Endothelial cell of umbilical vein (primary cell): Measurements from ENCODE around the gene SGCG. TPM values are rescaled to one million over a fixed set of nuclear protein-coding genes. Genes with fewer than 3 reads are reported as not detected.

Experiments
- BruUV-seq: library from RNA; stranded (reverse); fragments of 400-500 nt; replicated peaks from 2 replicates; lab custom pipeline; 2021; lab: Mats Ljungman, UMichigan
- CTCF ChIA-PET: fragments of 300-600, 350-600 bp; sonication (Branson Sonifier 250); formaldehyde crosslinking; loops from one replicate; lab custom pipeline; 2021; ENCODE audit warnings: antibody characterized with exemption, inconsistent platforms; lab: Charles Lee
- POLR2A ChIA-PET: fragments of 300-600, 350-600 bp; sonication (Branson Sonifier 250); formaldehyde crosslinking; loops from one replicate; lab custom pipeline; 2021; ENCODE audit warnings: antibody characterized with exemption, inconsistent platforms; lab: Charles Lee
- DNase-seq: peaks from one replicate; pipeline ENCODE4 v3.0.0-alpha.2; 2011; ENCODE audit warnings: low read depth, low spot score
- FAIRE-seq: peaks from 2 replicates; lab custom pipeline; 2011; peaks lifted over from hg19 to GRCh38; lab: Jason Lieb, UNC
- H2AFZ ChIP-seq: 2 replicates; pipeline ENCODE4 v1.6.0; 2012; ENCODE audit warnings: low read depth, low read length, control low read depth, inconsistent platforms
- H3K27ac ChIP-seq: 2 replicates; pipeline ENCODE4 v1.5.1; 2011; ENCODE audit warnings: low read depth, mild to moderate bottlenecking, control low read depth, low read length, moderate library complexity; ENCODE audit not compliant: insufficient read depth
- H3K27me3 ChIP-seq, 2 experiments: 2 replicates each; pipeline versions ENCODE4 v1.6.0 to v1.6.1; 2011; ENCODE audit warnings: low read length in 2 of 2, mixed read lengths in 1 of 2; ENCODE audit not compliant: control insufficient read depth in 2 of 2, insufficient read depth in 2 of 2
- H3K36me3 ChIP-seq, 2 experiments: 2 replicates in 1 of 2; 3 replicates in 1 of 2; pipeline ENCODE4 v1.5.1; 2011; ENCODE audit warnings: low read length in 2 of 2, mild to moderate bottlenecking in 1 of 2, moderate library complexity in 1 of 2; ENCODE audit not compliant: control insufficient read depth in 2 of 2, insufficient read depth in 2 of 2; ENCODE audit errors: extremely low read depth in 1 of 2
- H3K4me1 ChIP-seq: 3 replicates; pipeline ENCODE4 v1.5.1; 2011; ENCODE audit warnings: mild to moderate bottlenecking, low read length; ENCODE audit not compliant: control insufficient read depth, insufficient read depth; ENCODE audit errors: extremely low read depth
- H3K4me2 ChIP-seq: 2 replicates; pipeline ENCODE4 v1.6.1; 2011; ENCODE audit warnings: low read length, control low read depth, mixed read lengths; ENCODE audit not compliant: insufficient read depth
- H3K4me3 ChIP-seq, 3 experiments: fragments of 200-600 bp in 1 of 3; sonication (generic), shearing (Covaris generic) in 1 of 3; replicated peaks in 1 of 3; 2 replicates each; pipeline ENCODE4 v1.5.1; 2011 to 2016; ENCODE audit warnings: control low read depth in 3 of 3, low read length in 3 of 3, mild to moderate bottlenecking in 2 of 3, inconsistent platforms in 1 of 3, low read depth in 1 of 3, moderate library complexity in 1 of 3; ENCODE audit not compliant: insufficient read depth in 1 of 3
- H3K79me2 ChIP-seq: 2 replicates; pipeline ENCODE4 v1.6.0; 2012; ENCODE audit warnings: low read length, inconsistent platforms; ENCODE audit not compliant: control insufficient read depth, insufficient read depth
- H3K9ac ChIP-seq: replicated peaks from 2 replicates; pipeline ENCODE3; 2011; ENCODE audit warnings: low read length, control low read depth; ENCODE audit not compliant: insufficient read depth; ENCODE audit errors: extremely low read depth
- H3K9me1 ChIP-seq: replicated peaks from 3 replicates; pipeline ENCODE4 v1.6.0; 2011; ENCODE audit warnings: mild to moderate bottlenecking, low read length; ENCODE audit not compliant: control insufficient read depth, insufficient read depth; ENCODE audit errors: extremely low read depth
- H3K9me3 ChIP-seq: replicated peaks from 2 replicates; pipeline ENCODE4 v1.5.1; 2012; ENCODE audit warnings: low read length, inconsistent platforms; ENCODE audit not compliant: control insufficient read depth, insufficient read depth
- H4K20me1 ChIP-seq: replicated peaks from 2 replicates; pipeline ENCODE3; 2011; ENCODE audit warnings: mild to moderate bottlenecking, low read length; ENCODE audit not compliant: control insufficient read depth, insufficient read depth; ENCODE audit errors: extremely low read depth
- EZH2 ChIP-seq: IDR thresholded peaks from 2 replicates; pipeline ENCODE4 v1.6.1; 2012; ENCODE audit warnings: borderline replicate concordance, low read depth, mild to moderate bottlenecking, moderate library complexity, low read length, inconsistent platforms; ENCODE audit not compliant: severe bottlenecking
- FOS ChIP-seq: IDR thresholded peaks from 2 replicates; pipeline ENCODE4 v1.6.1; 2011; ENCODE audit warnings: mild to moderate bottlenecking, low read length, moderate library complexity, borderline replicate concordance; ENCODE audit not compliant: insufficient read depth
- GATA2 ChIP-seq: IDR thresholded peaks from 2 replicates; pipeline ENCODE4 v1.7.0; 2011; ENCODE audit warnings: low read depth, mild to moderate bottlenecking, moderate library complexity, mixed read lengths, low read length; ENCODE audit not compliant: insufficient read length, insufficient read depth
- JUN ChIP-seq: IDR thresholded peaks from 2 replicates; pipeline ENCODE4 v1.6.1; 2011; ENCODE audit warnings: borderline replicate concordance, low read depth; ENCODE audit not compliant: insufficient read length, insufficient read depth
- MAX ChIP-seq: IDR thresholded peaks from 2 replicates; pipeline ENCODE4 v1.6.1; 2011; ENCODE audit not compliant: insufficient read depth, insufficient read length
- POLR2A ChIP-seq: IDR thresholded peaks from 2 replicates; pipeline ENCODE4 v1.6.1; 2012; ENCODE audit warnings: low read depth, mild to moderate bottlenecking, control low read depth, low read length
- dilution Hi-C: fragments of 300-500 bp; cut with MboI; formaldehyde crosslinking; loops from one replicate; pipeline ENCODE4 v1.15.0; 2019; ENCODE audit warnings: low sequenced_read_pairs; ENCODE audit not compliant: extremely low pct_ligation_motif_present
- intact Hi-C: fragments of 100-400 bp; cut with micrococcal nuclease; formaldehyde crosslinking; loops from one replicate; pipeline ENCODE4 v1.10.0; 2022
- polyA plus RNA-seq, 4 experiments: library from polyadenylated mRNA; depleted of rRNA in 3 of 4; stranded (reverse) in 3 of 4; unstranded in 1 of 4; fragments of >200 nt; gene quantifications; 2 replicates each; pipeline versions ENCODE4 v1.2.1 to v1.2.3, GENCODE V29; 2011 to 2012; ENCODE audit warnings: missing spikeins in 1 of 4
- total RNA-seq: library from RNA; stranded (reverse); gene quantifications from 2 replicates; pipeline ENCODE4 v1.2.3, GENCODE V29; 2021

The SGCG gene
- total and polyA plus RNA-seq, 2 donors (not counting 3 experiments of a cell fraction or from before 2014, with no cell fraction given), result 0.22 TPM; not detected in 1

- intact Hi-C loops, result loop anchor here (5.0 kb wide), 1 partner anchor 565 kb away; the partner anchor contains the start of gene MIPEP
Observed at GRCh38 chr13:23322353-23323336, 141.9 kb downstream of the SGCG start.

More at GRCh38 chr13:23322353-23323336, 141.9 kb downstream of the SGCG start:
- BruUV-seq, result TSS peak; percentile 68
- no peaks in the 10 kb centered on the region for H3K9me1 ChIP-seq
- no peaks in the 10 kb centered on the region for H3K79me2 ChIP-seq
- peak overlapping the region; percentile 98 for H3K27ac ChIP-seq
- no peaks in the 10 kb centered on the region for H3K9me3 ChIP-seq
- no peaks in the 10 kb centered on the region for H3K27me3 ChIP-seq
- no peaks in the 10 kb centered on the region for H4K20me1 ChIP-seq
- peak overlapping the region; percentile 87 for H3K9ac ChIP-seq
- ChIA-PET CTCF (interaction anchor here (0.7 to 3.8 kb wide), 3 partner anchors 39 to 1685 kb away, joined by 3 to 45 read pairs (median 3); no protein-coding TSS in a partner anchor), POLR2A (no interaction called here)
- H2AFZ ChIP-seq, result no peak overlapping the region
- dilution Hi-C loops, result no loop called here
- no peak for TF ChIP-seq FOS
- TF ChIP-seq GATA2, result no peak
- no peak for TF ChIP-seq MAX
- TF ChIP-seq EZH2, result no peak
- TF ChIP-seq POLR2A, result no peak
- TF ChIP-seq JUN, result no peak
- peak overlapping the region; percentile 70 for H3K4me2 ChIP-seq
- H3K4me1 ChIP-seq, result peaks cover 41% of the 10 kb centered on the region
- FAIRE-seq, result no peak
- H3K36me3 ChIP-seq, result no peaks in the 10 kb centered on the region
- H3K4me3 ChIP-seq, result no peak overlapping the region
- DNase-seq, result no peak
